ENCODE data around the gene METTL8.
A peak's percentile ranks its signal among the peaks of the same experiment; 100 is the strongest.

The METTL8 gene

DNA sequence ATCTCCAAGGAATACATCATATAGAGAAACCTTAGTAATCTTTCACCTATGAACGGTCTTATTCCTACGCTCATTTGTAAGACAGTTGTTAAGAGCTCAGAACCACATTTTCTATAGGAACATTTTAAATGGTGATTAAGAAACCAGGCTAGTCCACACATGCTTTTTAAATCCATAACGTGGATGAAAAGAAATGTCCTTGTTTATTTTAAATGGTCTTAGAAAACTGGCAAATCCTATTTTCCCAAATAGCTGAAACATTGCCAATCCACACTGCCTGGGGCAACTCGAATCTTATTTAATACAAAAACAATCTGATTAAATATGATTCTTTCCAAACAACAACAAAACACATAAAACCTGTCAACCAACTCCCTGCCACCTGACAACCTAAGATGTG is 23.7 kb downstream of the METTL8 start:
- ChIA-PET CTCF (interaction anchor here (0.6 kb wide), 1 partner anchor 1841 kb away, joined by 5 read pairs; no protein-coding TSS in a partner anchor), POLR2A (ENCODE audit: low non-redundant PET) (no interaction called here)
- peak; percentile 47 for DNase-seq (ENCODE audit: low spot score)
- H3K27ac ChIP-seq = peak overlapping the region; percentile 92
- TF ChIP-seq, protein P1, sequence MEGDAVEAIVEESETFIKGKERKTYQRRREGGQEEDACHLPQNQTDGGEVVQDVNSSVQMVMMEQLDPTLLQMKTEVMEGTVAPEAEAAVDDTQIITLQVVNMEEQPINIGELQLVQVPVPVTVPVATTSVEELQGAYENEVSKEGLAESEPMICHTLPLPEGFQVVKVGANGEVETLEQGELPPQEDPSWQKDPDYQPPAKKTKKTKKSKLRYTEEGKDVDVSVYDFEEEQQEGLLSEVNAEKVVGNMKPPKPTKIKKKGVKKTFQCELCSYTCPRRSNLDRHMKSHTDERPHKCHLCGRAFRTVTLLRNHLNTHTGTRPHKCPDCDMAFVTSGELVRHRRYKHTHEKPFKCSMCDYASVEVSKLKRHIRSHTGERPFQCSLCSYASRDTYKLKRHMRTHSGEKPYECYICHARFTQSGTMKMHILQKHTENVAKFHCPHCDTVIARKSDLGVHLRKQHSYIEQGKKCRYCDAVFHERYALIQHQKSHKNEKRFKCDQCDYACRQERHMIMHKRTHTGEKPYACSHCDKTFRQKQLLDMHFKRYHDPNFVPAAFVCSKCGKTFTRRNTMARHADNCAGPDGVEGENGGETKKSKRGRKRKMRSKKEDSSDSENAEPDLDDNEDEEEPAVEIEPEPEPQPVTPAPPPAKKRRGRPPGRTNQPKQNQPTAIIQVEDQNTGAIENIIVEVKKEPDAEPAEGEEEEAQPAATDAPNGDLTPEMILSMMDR (conservative IDR thresholded peaks at IDR 0.05; ENCODE audit: low read depth) = no peak

DNA sequence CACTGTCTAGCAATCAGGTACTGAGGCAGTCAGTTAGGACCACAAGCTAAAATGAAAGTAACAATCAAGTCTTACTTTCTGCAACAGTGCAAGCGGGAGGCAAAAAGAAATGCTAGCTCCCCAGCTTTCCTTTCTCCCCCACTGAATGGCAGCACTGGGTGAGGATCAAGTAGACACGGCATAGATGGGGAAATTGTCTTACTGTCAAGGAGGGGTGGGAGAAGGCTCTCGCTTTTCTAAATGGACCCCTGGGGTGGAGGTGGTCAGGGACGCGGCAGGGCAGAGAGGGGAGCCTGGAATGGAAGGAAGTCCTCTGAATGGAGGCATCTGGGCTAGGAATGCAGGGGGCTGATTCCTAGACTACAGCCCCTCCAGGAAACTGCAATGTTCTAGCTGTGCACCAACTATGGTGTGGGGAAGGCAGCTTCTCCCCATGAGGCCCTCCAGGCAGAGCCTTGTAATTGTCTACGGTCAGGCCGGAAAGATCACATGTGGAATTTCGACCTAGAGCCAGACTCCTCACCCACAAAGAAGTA is 24.3 kb downstream of the METTL8 start:
- ChIA-PET POLR2A (ENCODE audit: low non-redundant PET) (no interaction called here), CTCF (interaction anchor here (0.6 kb wide), 2 partner anchors 13 to 1841 kb away, joined by 3 to 5 read pairs; no protein-coding TSS in a partner anchor)
- TF ChIP-seq, protein P1 (conservative IDR thresholded peaks at IDR 0.05; ENCODE audit: low read depth) = no peak
- DNase-seq (ENCODE audit: low spot score) = peak; percentile 30
- H3K27ac ChIP-seq = peak overlapping the region; percentile 92

DNA sequence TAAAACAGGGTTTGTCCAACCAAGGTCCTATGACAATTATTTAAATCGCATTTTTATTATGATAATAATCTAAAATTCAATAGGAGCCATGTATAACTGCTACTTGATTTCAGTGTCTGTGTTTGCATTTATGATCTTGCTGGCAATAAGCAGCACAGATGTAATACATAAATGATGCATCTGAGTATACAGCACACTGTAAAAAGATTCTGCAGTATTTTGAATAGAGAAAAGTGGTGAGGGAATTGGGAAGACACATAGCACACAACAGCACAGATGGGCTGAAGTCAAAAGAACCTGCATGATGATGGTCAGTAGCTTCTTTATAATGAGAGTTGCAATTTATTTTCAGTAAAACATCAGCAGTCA is 26.1 kb downstream of the METTL8 start:
- H3K27ac ChIP-seq = no peak overlapping the region
- ChIA-PET POLR2A (ENCODE audit: low non-redundant PET) (no interaction called here), CTCF (no interaction called here)
- DNase-seq (ENCODE audit: low spot score) = no peak
- TF ChIP-seq, protein P1 (conservative IDR thresholded peaks at IDR 0.05; ENCODE audit: low read depth) = no peak

DNA sequence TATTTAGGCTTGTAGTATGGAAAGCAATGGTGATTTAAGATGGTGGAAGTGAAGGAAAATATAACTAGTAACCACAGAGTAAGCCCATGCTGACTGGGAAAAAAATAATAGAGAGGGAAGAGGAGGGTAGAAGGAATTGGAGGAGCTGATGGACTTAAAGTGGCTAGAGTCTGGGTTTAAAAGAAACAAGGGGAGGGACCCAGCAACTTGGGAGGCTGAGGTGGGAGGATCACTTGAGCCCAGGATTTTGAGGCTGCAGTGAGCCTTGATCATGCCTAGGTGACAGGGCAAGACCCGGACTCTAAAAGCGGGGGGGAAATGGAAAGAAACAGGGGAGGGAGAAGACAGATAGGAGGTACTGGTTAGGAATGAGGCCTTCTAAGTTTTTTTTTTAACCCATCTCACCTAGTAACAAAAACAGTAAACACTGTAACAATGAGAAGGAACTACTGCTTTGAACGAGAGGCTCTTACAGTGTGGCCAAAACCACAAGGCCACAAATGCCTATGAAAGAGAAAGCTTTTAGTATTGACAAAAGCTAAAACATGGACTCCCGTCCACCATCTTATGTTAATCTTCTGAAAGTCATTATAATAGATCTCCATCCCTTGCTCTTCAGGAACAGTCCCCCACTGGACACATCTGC is 26.6 kb downstream of the METTL8 start:
- H3K27ac ChIP-seq = no peak overlapping the region
- ChIA-PET POLR2A (ENCODE audit: low non-redundant PET) (no interaction called here), CTCF (no interaction called here)
- no peak for DNase-seq (ENCODE audit: low spot score)
- TF ChIP-seq, protein P1 (conservative IDR thresholded peaks at IDR 0.05; ENCODE audit: low read depth) = no peak

DNA sequence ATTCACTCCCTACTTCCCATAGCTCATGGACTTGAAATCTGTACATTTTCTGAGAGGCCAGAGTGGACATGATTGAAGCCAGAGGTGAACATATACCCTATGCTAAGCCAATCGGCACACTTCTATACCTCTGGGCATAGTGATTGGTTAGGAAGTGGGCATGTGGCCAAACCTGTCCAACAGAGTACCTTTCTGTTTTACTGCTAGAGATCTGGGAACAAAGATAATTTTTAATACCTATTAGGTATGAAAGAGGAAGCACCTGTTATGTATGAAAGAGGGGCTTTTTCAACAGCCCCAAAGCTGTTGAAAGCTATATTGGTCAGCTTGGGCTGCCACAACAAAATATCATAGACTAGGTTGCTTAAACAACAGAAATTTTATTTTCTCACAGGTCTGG is 27.7 kb downstream of the METTL8 start:
- DNase-seq (ENCODE audit: low spot score) = no peak
- TF ChIP-seq, protein P1 (conservative IDR thresholded peaks at IDR 0.05; ENCODE audit: low read depth) = no peak
- CTCF ChIA-PET = interaction anchor here (0.5 kb wide), 1 partner anchor 422 kb away, joined by 3 read pairs; no protein-coding TSS in a partner anchor
- H3K27ac ChIP-seq = no peak overlapping the region
- POLR2A ChIA-PET (ENCODE audit: low non-redundant PET) = no interaction called here

DNA sequence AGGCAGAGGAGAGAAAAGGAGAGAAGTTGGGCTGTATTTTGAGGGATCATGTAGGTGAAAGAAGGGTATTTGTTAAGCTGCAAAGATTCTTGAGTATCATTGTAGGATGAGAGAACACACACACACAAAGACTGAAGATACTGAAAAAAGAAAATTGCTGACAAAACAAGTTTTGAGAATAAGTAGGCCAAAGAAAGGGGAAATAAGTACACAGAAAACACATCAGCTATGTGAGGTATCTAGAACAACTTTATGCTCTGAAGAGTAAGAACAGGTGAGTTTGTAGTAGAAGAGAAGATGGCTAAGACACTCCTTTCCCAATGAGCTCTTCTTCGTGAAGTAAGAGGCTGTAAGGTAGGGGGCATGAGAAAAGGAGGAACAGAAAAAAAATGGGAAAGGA is 28.2 kb downstream of the METTL8 start:
- POLR2A ChIA-PET (ENCODE audit: low non-redundant PET) = no interaction called here

More for the DNA sequence above, 28.2 kb downstream of the METTL8 start:
- DNase-seq (ENCODE audit: low spot score) = no peak
- no peak overlapping the region for H3K27ac ChIP-seq
- CTCF ChIA-PET = no interaction called here
- TF ChIP-seq, protein P1 (conservative IDR thresholded peaks at IDR 0.05; ENCODE audit: low read depth) = no peak

Data from RWPE1 (cell line).